HCT116 (cell line): Measurements from ENCODE around the gene PNPLA5. TPM values are rescaled to one million over a fixed set of nuclear protein-coding genes. Genes with fewer than 3 reads are reported as not detected.

Experiments used
- ATAC-seq: fragments of 200-7000 bp; cut with Tn5 transposase; 2 replicates; pipeline ENCODE4 v1.9.1; 2020; ENCODE audit warnings: mild to moderate bottlenecking, moderate library complexity
- BruUV-seq: library from RNA; stranded (reverse); fragments of 400-500 nt; replicated peaks from 2 replicates; lab custom pipeline; 2021; lab: Mats Ljungman, UMichigan
- CTCF ChIA-PET: fragments of 300-600 bp; sonication (Branson Sonifier 250); formaldehyde crosslinking; loops from one replicate; lab custom pipeline; 2021; ENCODE audit warnings: antibody characterized with exemption; lab: Charles Lee
- POLR2A ChIA-PET: fragments of 300-600, 350-600 bp; sonication (Branson Sonifier 250); formaldehyde crosslinking; loops from one replicate; lab custom pipeline; 2021; ENCODE audit warnings: antibody characterized with exemption; lab: Charles Lee
- RAD21 ChIA-PET, 2 experiments: fragments of 300-600 bp; sonication (Branson Sonifier 250); formaldehyde crosslinking; loops; one replicate each; lab custom pipeline; 2023; ENCODE audit warnings: low total read pairs in 2 of 2; ENCODE audit not compliant: uncharacterized antibody in 2 of 2, unreplicated experiment in 2 of 2, low non-redundant PET in 1 of 2; lab: Charles Lee
- DNase-seq: peaks from one replicate; pipeline ENCODE4 v3.0.0-alpha.2; 2010; ENCODE audit warnings: low read depth, low spot score
- H2AFZ ChIP-seq: fragments of 200-600 bp; shearing (Covaris generic), sonication (generic); 2 replicates; pipeline ENCODE4 v1.6.1; 2017; ENCODE audit warnings: low read depth, mixed run types, mixed read lengths, antibody characterized with exemption, low read length; ENCODE audit not compliant: poor library complexity, severe bottlenecking
- H3K27ac ChIP-seq: 2 replicates; pipeline ENCODE4 v1.5.1; 2012; ENCODE audit warnings: low read depth, low read length
- H3K27me3 ChIP-seq: fragments of 200-600 bp; sonication (generic); 2 replicates; pipeline ENCODE4 v1.6.1; 2016; ENCODE audit warnings: mixed run types, low read length, mixed read lengths; ENCODE audit not compliant: insufficient read depth
- H3K36me3 ChIP-seq, 2 experiments: fragments of 200-500 bp in 1 of 2; fragments of 200-600 bp in 1 of 2; sonication (Bioruptor generic) in 1 of 2; sonication (generic) in 1 of 2; 2 replicates each; pipeline versions ENCODE4 v1.5.1 to v1.6.1; 2014 to 2016; ENCODE audit warnings: low read length in 2 of 2, inconsistent platforms in 1 of 2, mixed read lengths in 1 of 2, mixed run types in 1 of 2; ENCODE audit not compliant: insufficient read depth in 2 of 2, control insufficient read depth in 1 of 2
- H3K4me1 ChIP-seq, 2 experiments: fragments of 200-600 bp in 1 of 2; sonication (generic) in 1 of 2; 2 replicates each; pipeline versions ENCODE4 v1.5.1 to v1.6.1; 2012 to 2017; ENCODE audit warnings: low read length in 2 of 2, inconsistent platforms in 1 of 2, mild to moderate bottlenecking in 1 of 2, mixed read lengths in 1 of 2, mixed run types in 1 of 2, moderate library complexity in 1 of 2; ENCODE audit not compliant: insufficient read depth in 2 of 2, control insufficient read depth in 1 of 2
- H3K4me2 ChIP-seq: fragments of 200-600 bp; sonication (generic); 2 replicates; pipeline ENCODE4 v1.6.1; 2017; ENCODE audit warnings: mixed run types, low read length, mixed read lengths
- H3K4me3 ChIP-seq, 2 experiments: fragments of 200-600 bp in 1 of 2; sonication (generic) in 1 of 2; replicated peaks in 1 of 2; 2 replicates each; pipeline ENCODE4 v1.5.1; 2011 to 2016; ENCODE audit warnings: low read length in 2 of 2, control low read depth in 1 of 2, low read depth in 1 of 2, mild to moderate bottlenecking in 1 of 2, mixed read lengths in 1 of 2, mixed run types in 1 of 2
- H3K79me2 ChIP-seq: fragments of 200-600 bp; sonication (generic); 2 replicates; pipeline ENCODE4 v1.6.1; 2017; ENCODE audit warnings: mild to moderate bottlenecking, mixed run types, low read length, moderate library complexity, mixed read lengths; ENCODE audit not compliant: insufficient read depth
- H3K9ac ChIP-seq: fragments of 200-600 bp; sonication (generic); 2 replicates; pipeline ENCODE4 v1.6.1; 2016; ENCODE audit warnings: low read length, mixed read lengths
- H3K9me2 ChIP-seq: fragments of 200-600 bp; sonication (generic), shearing (Covaris generic); 2 replicates; pipeline ENCODE4 v1.6.1; 2017; ENCODE audit warnings: mixed run types, mild to moderate bottlenecking, moderate library complexity; ENCODE audit not compliant: insufficient read depth
- H3K9me3 ChIP-seq, 2 experiments: fragments of 200-500 bp in 1 of 2; fragments of 200-600 bp in 1 of 2; sonication (Bioruptor generic) in 1 of 2; sonication (generic) in 1 of 2; 2 replicates each; pipeline ENCODE4 v1.6.1; 2014 to 2017; ENCODE audit warnings: low read length in 2 of 2, mixed read lengths in 2 of 2, inconsistent platforms in 1 of 2, low read depth in 1 of 2, mild to moderate bottlenecking in 1 of 2, mixed run types in 1 of 2, moderate library complexity in 1 of 2; ENCODE audit not compliant: control insufficient read depth in 1 of 2, insufficient read depth in 1 of 2
- H4K20me1 ChIP-seq: fragments of 200-600 bp; sonication (generic), shearing (Covaris generic); 2 replicates; pipeline ENCODE4 v1.6.1; 2017; ENCODE audit warnings: mixed run types, mild to moderate bottlenecking, moderate library complexity; ENCODE audit not compliant: insufficient read depth
- CBX3 ChIP-seq: IDR thresholded peaks from 2 replicates; pipeline ENCODE4 v1.6.1; 2012; ENCODE audit warnings: low read depth
- EZH2 ChIP-seq: fragments of 200-600 bp; sonication (generic); IDR thresholded peaks from 2 replicates; pipeline ENCODE4 v1.6.1; 2017; ENCODE audit warnings: antibody characterized with exemption, mixed run types
- FOSL1 ChIP-seq: IDR thresholded peaks from 2 replicates; pipeline ENCODE4 v1.6.1; 2012; ENCODE audit warnings: low read depth
- POLR2A ChIP-seq: IDR thresholded peaks from 2 replicates; pipeline ENCODE4 v1.7.0; 2011; ENCODE audit warnings: borderline replicate concordance; ENCODE audit not compliant: insufficient read depth, insufficient read length; ENCODE audit errors: extremely low read depth
- TCF7L2 ChIP-seq: IDR thresholded peaks from 2 replicates; pipeline ENCODE4 v1.7.0; 2011; ENCODE audit warnings: borderline replicate concordance, inconsistent platforms; ENCODE audit not compliant: insufficient read depth, insufficient read length; ENCODE audit errors: extremely low read depth
- intact Hi-C: fragments of 100-400 bp; cut with micrococcal nuclease; formaldehyde crosslinking; loops from 2 replicates; pipeline ENCODE4 v1.10.0; 2022
- total RNA-seq: library from RNA; stranded (reverse); gene quantifications from one replicate; pipeline ENCODE4 v1.2.1, GENCODE V29; 2021; ENCODE audit not compliant: unreplicated experiment
- TF ChIP-seq, protein P1 (sequence below): IDR thresholded peaks from 2 replicates; pipeline ENCODE4 v1.6.1; 2012
- TF ChIP-seq, protein P2 (sequence below): IDR thresholded peaks from 2 replicates; pipeline ENCODE4 v1.6.1; 2012; ENCODE audit warnings: low read depth

Gene PNPLA5
- total RNA-seq, 1 experiment from 2014 or later = 2.9 TPM

DNA sequence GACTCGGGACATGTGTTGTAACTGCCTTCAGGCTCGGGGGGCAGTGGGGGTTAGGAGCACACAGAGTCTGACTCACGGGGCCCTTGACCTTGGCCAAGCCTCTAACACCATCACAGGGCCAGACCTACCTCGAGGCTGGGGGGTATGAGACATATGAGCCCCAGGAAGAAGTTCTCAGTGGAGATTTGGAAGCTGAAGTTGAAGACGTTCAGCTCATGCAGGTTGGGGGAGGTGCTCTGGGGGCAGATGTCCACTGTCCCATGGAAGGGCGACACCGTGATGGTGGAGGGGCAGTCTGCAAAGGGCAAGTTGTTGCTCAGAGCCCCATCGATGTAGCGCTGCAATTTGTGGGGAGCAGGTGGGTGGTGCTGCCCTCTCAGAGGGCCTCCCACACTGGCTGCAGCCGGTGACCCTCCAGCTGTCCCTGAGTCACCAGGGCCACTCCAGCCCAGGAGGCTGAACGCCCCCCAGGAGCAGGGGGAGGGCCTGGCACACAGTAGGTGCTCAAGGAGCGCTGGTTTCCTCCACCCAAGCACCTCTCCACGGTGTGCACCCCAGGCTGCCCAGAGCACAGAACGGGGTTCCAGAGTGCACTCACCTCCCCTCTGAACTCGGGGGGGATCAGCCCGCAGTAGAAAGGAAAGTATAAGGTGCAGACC lies 2.5 kb downstream of the PNPLA5 start:
- Histone ChIP-seq H3K27me3 (no peaks in the 10 kb centered on the region), H3K4me1 (peaks cover 0 to 11% of the 10 kb centered on the region in 2 experiments; a peak in 1 of 4 replicates), H3K4me3 (no peak overlapping the region), H2AFZ (no peak overlapping the region), H4K20me1 (no peaks in the 10 kb centered on the region), H3K9me2 (no peaks in the 10 kb centered on the region), H3K9me3 (no peaks in the 10 kb centered on the region), H3K9ac (no peak overlapping the region), H3K4me2 (no peak overlapping the region), H3K79me2 (no peaks in the 10 kb centered on the region), H3K27ac (no peak overlapping the region), H3K36me3 (no peaks in the 10 kb centered on the region)
- no peak for TF ChIP-seq FOSL1
- TF ChIP-seq, protein P1, sequence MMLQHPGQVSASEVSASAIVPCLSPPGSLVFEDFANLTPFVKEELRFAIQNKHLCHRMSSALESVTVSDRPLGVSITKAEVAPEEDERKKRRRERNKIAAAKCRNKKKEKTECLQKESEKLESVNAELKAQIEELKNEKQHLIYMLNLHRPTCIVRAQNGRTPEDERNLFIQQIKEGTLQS = no peak
- no peak for TF ChIP-seq CBX3
- TF ChIP-seq, protein P2, sequence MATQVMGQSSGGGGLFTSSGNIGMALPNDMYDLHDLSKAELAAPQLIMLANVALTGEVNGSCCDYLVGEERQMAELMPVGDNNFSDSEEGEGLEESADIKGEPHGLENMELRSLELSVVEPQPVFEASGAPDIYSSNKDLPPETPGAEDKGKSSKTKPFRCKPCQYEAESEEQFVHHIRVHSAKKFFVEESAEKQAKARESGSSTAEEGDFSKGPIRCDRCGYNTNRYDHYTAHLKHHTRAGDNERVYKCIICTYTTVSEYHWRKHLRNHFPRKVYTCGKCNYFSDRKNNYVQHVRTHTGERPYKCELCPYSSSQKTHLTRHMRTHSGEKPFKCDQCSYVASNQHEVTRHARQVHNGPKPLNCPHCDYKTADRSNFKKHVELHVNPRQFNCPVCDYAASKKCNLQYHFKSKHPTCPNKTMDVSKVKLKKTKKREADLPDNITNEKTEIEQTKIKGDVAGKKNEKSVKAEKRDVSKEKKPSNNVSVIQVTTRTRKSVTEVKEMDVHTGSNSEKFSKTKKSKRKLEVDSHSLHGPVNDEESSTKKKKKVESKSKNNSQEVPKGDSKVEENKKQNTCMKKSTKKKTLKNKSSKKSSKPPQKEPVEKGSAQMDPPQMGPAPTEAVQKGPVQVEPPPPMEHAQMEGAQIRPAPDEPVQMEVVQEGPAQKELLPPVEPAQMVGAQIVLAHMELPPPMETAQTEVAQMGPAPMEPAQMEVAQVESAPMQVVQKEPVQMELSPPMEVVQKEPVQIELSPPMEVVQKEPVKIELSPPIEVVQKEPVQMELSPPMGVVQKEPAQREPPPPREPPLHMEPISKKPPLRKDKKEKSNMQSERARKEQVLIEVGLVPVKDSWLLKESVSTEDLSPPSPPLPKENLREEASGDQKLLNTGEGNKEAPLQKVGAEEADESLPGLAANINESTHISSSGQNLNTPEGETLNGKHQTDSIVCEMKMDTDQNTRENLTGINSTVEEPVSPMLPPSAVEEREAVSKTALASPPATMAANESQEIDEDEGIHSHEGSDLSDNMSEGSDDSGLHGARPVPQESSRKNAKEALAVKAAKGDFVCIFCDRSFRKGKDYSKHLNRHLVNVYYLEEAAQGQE = no peak
- no peak for TF ChIP-seq EZH2
- TF ChIP-seq TCF7L2 = no peak
- no peak for TF ChIP-seq POLR2A
- DNase-seq (no peak), ATAC-seq (no peak)
- intact Hi-C loops = loop anchor here (10.0 kb wide), 2 partner anchors 195 to 735 kb away; no protein-coding TSS in a partner anchor
- ChIA-PET RAD21 (no interaction called here), POLR2A (no interaction called here), CTCF (interaction anchor here (3.8 kb wide), 1 partner anchor 57 kb away, joined by 22 read pairs; no protein-coding TSS in a partner anchor)
- BruUV-seq = no TSS peak
